Activated B cell treated with CpG ODN at 0.5 μM for 24 hours (primary cell): ENCODE data around the gene ITGA5. TPM values are rescaled to one million over a fixed set of nuclear protein-coding genes. Genes with fewer than 3 reads are reported as not detected.

Experiments used
- ATAC-seq: fragments of 200-7000 bp; cut with Tn5 transposase; one replicate; pipeline ENCODE4 v1.10.0; 2021; ENCODE audit warnings: low read depth, mild to moderate bottlenecking, moderate library complexity
- CTCF ChIA-PET: fragments of 350-600 bp; sonication (Branson Sonifier 250); formaldehyde crosslinking; loops from one replicate; lab custom pipeline; 2021; ENCODE audit warnings: antibody characterized with exemption; lab: Charles Lee
- POLR2A ChIA-PET: fragments of 350-600 bp; sonication (Branson Sonifier 250); formaldehyde crosslinking; loops from one replicate; lab custom pipeline; 2021; ENCODE audit warnings: antibody characterized with exemption; lab: Charles Lee
- DNase-seq: peaks from one replicate; pipeline ENCODE4 v3.0.0; 2022
- H3K27ac Mint-ChIP-seq: one replicate; pipeline ENCODE4 v1.8.0; 2020; ENCODE audit warnings: mixed read lengths
- H3K27me3 Mint-ChIP-seq: one replicate; pipeline ENCODE4 v1.8.0; 2021; ENCODE audit warnings: mixed read lengths
- H3K36me3 Mint-ChIP-seq: one replicate; pipeline ENCODE4 v1.8.0; 2021; ENCODE audit warnings: low read depth, mixed read lengths
- H3K4me1 Mint-ChIP-seq: one replicate; pipeline ENCODE4 v1.8.0; 2021; ENCODE audit warnings: mixed read lengths
- H3K4me3 Mint-ChIP-seq: one replicate; pipeline ENCODE4 v1.8.0; 2020; ENCODE audit warnings: mild to moderate bottlenecking, mixed read lengths
- H3K9me3 Mint-ChIP-seq: one replicate; pipeline ENCODE4 v1.8.0; 2020; ENCODE audit warnings: mixed read lengths
- CTCF ChIP-seq: fragments of 200-600 bp; IDR thresholded peaks from one replicate; pipeline ENCODE4 v1.8.0; 2022; ENCODE audit warnings: antibody characterized with exemption, mild to moderate bottlenecking
- intact Hi-C: fragments of 100-400 bp; cut with micrococcal nuclease; formaldehyde crosslinking; loops from one replicate; pipeline ENCODE4 v1.15.1; 2024
- total RNA-seq: library from RNA; stranded (reverse); gene quantifications from 2 replicates; pipeline ENCODE4 v1.2.3, GENCODE V29; 2022

ITGA5 gene
- total RNA-seq, 1 donor from 2014 or later, result 1.0 TPM

- H3K9me3 Mint-ChIP-seq, result no peaks in the 10 kb centered on the region
- CTCF ChIA-PET, result interaction anchor here (2.7 kb wide), 1 partner anchor 33 kb away, joined by 15 read pairs; no protein-coding TSS in a partner anchor
- TF ChIP-seq CTCF, result no peak
- ATAC-seq (no peak), DNase-seq (no peak)
- intact Hi-C loops, result no loop called here
- POLR2A ChIA-PET, result no interaction called here
- H3K4me1 Mint-ChIP-seq, result peaks cover 5% of the 10 kb centered on the region
- H3K27ac Mint-ChIP-seq, result no peak overlapping the region
- no peak overlapping the region for H3K4me3 Mint-ChIP-seq
- peaks cover 13% of the 10 kb centered on the region for H3K27me3 Mint-ChIP-seq
- H3K36me3 Mint-ChIP-seq, result no peaks in the 10 kb centered on the region
These were observed 13.7 kb upstream of the ITGA5 start for GRCh38 chr12:54432815-54433164.

DNA sequence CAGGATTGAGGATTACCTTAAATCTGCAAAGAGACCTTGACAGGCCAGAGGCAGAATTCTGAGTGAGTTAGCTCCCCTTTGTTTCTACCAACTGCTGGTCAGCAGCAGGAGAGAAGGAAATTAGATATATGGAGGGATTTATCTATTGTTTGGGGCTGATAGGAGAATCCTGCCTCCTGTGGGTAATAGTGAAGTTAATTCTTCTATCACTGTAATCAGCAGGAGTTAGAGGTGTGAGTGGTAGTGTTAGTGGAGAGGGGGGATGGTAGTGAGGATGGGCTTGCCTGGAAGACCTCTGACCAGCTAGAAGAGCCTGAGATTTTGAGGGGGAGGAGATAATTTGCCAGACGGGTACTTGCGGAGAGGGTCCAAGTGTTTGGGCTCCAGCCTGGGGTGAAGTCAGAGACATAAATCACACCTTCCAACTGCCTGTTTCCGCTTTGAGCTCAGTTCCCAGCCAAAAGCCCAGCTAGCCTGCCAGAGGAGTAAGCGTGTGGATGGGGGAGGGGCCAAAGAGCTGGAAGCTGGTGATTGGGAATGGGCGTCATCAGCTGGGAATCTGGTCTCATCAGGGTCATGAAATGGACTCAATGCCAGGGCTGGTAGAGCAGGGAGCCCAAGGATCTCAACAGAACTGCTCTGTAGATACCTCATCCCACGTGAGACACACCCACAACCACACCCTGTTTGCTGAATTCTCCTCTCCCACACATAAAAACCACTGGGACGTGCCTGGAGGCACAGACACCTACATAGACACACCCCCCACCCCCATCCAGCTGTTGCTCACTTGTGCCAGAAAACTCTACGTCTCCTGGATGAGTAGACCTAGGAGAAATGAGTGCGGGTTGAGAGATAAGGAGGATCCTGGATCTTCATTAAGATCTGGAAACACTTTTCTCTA is 13.1 kb upstream of the ITGA5 start:
- no peak for ATAC-seq
- no peak for TF ChIP-seq CTCF
- Mint-ChIP-seq H3K27me3 (peaks cover 14% of the 10 kb centered on the region), H3K4me3 (no peak overlapping the region), H3K9me3 (no peaks in the 10 kb centered on the region), H3K4me1 (peaks cover 9% of the 10 kb centered on the region), H3K36me3 (no peaks in the 10 kb centered on the region), H3K27ac (no peak overlapping the region)
- intact Hi-C loops, result no loop called here
- ChIA-PET POLR2A (no interaction called here), CTCF (interaction anchor here (2.7 kb wide), 1 partner anchor 32 kb away, joined by 15 read pairs; no protein-coding TSS in a partner anchor)
- DNase-seq, result no peak

GRCh38 chr12:54430471-54431069 is 11.5 kb upstream of the ITGA5 start:
- POLR2A ChIA-PET, result no interaction called here
- Mint-ChIP-seq H3K4me1 (peaks cover 9% of the 10 kb centered on the region), H3K27ac (no peak overlapping the region), H3K4me3 (no peak overlapping the region), H3K9me3 (no peaks in the 10 kb centered on the region), H3K27me3 (peaks cover 27% of the 10 kb centered on the region), H3K36me3 (no peaks in the 10 kb centered on the region)
- no peak for DNase-seq
- intact Hi-C loops, result no loop called here
- no peak for ATAC-seq
- CTCF ChIA-PET, result interaction anchor here (3.3 kb wide), 1 partner anchor 9 kb away, joined by 17 read pairs; no protein-coding TSS in a partner anchor
- no peak for TF ChIP-seq CTCF

- intact Hi-C loops, result no loop called here
- ChIA-PET CTCF (interaction anchor here (1.1 to 3.3 kb wide), 3 partner anchors 11 to 30 kb away, joined by 3 to 22 read pairs (median 17); no protein-coding TSS in a partner anchor), POLR2A (interaction anchor here (0.6 kb wide), 1 partner anchor 76 kb away, joined by 3 read pairs; no protein-coding TSS in a partner anchor)
- ATAC-seq (no peak), DNase-seq (no peak)
- Mint-ChIP-seq H3K27me3 (peaks cover 35% of the 10 kb centered on the region), H3K9me3 (no peaks in the 10 kb centered on the region), H3K36me3 (no peaks in the 10 kb centered on the region), H3K27ac (no peak overlapping the region), H3K4me3 (no peak overlapping the region), H3K4me1 (peaks cover 9% of the 10 kb centered on the region)
- TF ChIP-seq CTCF, result no peak
These were observed 10.0 kb upstream of the ITGA5 start for GRCh38 chr12:54429014-54429471.
